GM19099 (cell line): ENCODE data around the gene PNMA8A.

Source experiments
- POLR2A ChIP-seq: IDR thresholded peaks from 3 replicates; pipeline ENCODE4 v1.6.1; 2011; ENCODE audit warnings: low read depth; ENCODE audit not compliant: insufficient read length; ENCODE audit errors: extremely low read depth

Gene PNMA8A

DNA sequence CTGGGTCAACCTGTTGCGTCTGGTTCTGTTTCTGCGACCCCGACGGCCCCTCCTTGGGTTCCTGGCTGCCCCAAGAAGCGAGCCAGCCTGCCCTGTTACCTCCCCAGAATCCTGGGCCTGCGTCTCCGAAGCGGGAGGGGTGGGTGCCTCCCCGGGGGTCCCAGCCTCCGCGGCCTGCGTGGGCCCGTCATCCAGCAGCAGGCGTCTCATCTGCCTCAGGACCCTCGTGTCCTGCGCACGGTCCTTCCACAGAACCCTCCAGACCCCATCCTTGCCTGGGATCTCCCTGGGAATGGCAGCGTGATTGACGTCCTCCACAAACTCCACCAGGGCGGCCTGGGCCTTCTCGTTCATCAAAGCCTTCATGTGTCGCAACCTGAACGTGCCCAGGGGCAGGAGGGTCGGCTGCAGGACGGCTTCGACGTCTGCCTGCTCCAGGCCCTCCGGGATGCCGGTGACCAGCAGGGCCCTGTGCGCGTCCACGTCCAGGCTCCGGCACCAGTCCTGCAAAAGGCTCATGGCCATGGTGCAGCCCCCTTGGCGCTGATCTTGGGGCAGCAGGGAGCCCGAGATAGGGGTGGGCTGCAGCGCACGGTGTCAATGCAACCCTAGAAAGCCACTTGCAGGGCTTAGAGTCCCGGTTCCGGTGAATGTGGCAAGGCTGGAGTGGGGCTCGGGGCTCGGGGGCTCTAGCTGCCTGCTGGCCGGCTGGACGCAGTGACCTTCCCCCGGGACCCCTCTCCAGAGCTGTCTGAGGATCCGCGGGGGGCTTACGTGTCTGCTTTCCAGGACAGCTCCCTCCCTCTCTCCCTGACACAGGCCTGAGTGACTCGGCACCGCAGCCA is 23.8 kb upstream of the PNMA8A start:
- TF ChIP-seq POLR2A, result no peak

- TF ChIP-seq POLR2A, result no peak
These were observed 23.0 kb upstream of the PNMA8A start for GRCh38 chr19:46494146-46494940.

DNA sequence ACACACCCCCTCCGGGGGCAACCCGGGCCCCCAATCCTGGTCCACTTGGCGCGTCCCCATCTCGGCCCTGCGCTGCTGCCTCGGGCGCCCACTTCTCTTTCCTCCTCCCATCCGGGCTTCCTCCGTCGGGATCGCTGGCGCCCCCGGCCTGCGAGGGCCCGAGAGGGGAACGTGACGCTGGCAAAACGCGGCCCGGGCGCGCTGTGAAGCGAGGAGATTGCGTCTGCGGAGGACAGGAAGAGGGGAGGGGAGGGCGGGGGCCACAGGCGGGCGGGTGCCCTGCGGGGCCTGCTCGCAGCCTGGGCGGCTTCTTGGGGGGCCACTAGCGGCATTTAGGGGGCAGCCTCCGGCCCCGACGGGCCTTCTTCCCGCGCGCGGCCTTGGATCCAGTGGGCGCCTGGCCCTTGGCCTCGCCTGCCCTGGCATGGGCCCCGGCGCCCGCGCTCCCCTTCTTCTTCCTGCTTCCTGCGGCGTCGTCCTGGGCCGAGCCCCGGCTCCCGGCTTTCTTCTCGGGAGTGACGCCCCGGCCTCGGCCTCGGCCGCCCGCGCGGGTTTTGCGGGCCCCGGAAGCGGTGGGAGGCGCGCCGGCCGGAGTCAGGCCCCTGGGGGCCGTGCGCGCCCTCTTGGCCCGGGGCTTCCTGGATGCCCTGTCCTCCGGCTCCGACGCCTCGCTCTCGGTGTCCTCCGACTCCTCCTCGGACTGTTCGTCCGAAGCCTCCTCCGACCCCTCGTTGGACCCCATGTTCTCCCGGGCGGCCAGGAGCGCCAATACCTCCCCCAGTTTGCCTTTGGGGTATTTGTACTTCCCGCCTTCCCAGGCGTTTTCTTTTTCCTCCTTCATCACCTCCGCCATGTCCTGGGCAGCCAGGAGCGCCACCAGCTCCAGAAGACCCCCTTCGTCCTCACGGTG is 22.1 kb upstream of the PNMA8A start:
- TF ChIP-seq POLR2A, result no peak

DNA sequence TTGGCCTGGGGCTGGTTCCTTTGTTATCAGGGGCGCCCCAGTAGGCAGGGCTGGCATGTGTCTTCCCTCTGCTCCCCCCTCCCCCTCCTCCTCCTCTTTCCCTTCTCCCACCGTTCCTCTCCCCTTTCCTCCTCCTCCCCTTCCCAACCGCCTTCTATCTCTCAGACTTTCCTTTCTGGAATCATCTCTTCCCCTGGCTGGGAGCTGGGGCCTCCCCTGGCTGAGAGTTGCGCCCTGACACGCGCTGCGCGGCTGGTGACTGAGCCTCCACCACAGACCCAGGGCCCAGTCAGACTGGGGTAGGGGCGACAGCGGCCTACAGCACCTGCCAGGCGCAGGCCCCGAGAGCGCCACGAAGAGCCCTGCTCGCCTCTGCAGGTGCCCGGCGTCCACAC is 21.5 kb upstream of the PNMA8A start:
- TF ChIP-seq POLR2A, result no peak

DNA sequence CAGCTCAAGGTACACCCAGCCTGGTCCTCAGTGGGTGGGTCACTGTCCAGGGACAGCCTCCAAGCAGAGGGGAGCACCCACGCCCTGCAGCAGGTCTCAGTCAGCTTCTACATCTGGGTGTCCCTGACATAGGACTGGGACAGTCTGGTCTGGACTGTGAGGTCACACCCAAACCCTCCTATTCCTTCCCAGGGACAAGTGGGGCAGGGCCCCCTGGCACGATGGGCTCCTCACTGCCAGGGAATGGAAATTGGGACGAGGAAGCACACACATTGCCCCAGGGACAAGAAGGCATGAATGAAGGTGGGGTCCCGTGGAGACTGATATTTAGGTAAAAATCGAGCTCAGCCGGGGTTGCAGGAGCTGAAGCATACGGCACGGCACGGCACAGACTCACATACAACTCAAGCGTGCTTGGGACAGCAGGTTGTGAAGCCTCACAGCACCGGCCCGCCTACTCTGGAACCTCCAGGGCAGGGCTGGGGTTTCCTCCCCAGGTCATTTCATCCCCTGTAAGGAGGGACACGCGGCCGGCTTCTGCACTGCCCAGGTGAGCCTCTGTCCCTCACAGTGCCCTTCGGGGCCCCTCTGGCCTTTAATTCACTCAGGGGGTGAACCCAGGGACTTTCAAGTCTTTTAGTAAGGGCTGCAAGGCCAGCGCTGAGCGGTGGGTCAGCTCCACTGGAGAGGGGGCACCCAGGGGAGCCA is 20.8 kb upstream of the PNMA8A start:
- no peak for TF ChIP-seq POLR2A

GRCh38 chr19:46490774-46491173 is 19.4 kb upstream of the PNMA8A start:
- TF ChIP-seq POLR2A, result no peak

- TF ChIP-seq POLR2A, result no peak
These were observed 18.3 kb upstream of the PNMA8A start for GRCh38 chr19:46489445-46490272.

GRCh38 chr19:46488551-46488950 is 17.2 kb upstream of the PNMA8A start:
- TF ChIP-seq POLR2A, result no peak

- TF ChIP-seq POLR2A, result no peak
These were observed 16.6 kb upstream of the PNMA8A start for GRCh38 chr19:46487802-46488445.

- no peak for TF ChIP-seq POLR2A
These were observed 15.9 kb upstream of the PNMA8A start for GRCh38 chr19:46487178-46487801.

DNA sequence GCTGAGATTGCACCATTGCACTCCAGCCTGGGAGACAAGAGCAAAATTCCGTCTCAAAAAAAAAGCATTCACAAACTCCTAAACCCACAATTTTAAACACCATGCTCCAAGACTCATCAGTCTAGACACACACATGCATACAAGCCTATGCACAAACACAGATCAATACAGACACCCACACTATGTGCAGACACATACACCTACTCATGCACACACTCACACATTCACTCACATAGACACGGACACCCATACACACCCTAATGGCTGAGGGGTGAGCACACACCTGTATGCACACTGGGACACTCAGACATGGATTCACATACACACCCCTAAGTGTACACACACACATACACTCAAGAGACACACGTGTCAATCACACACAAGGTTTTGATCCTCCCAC is 15.0 kb upstream of the PNMA8A start:
- TF ChIP-seq POLR2A, result no peak

GRCh38 chr19:46484656-46485055 is 13.3 kb upstream of the PNMA8A start:
- no peak for TF ChIP-seq POLR2A

GRCh38 chr19:46482631-46483030 is 11.3 kb upstream of the PNMA8A start:
- TF ChIP-seq POLR2A, result no peak
